ENCODE results near the gene TFAP2A.

Gene TFAP2A

DNA sequence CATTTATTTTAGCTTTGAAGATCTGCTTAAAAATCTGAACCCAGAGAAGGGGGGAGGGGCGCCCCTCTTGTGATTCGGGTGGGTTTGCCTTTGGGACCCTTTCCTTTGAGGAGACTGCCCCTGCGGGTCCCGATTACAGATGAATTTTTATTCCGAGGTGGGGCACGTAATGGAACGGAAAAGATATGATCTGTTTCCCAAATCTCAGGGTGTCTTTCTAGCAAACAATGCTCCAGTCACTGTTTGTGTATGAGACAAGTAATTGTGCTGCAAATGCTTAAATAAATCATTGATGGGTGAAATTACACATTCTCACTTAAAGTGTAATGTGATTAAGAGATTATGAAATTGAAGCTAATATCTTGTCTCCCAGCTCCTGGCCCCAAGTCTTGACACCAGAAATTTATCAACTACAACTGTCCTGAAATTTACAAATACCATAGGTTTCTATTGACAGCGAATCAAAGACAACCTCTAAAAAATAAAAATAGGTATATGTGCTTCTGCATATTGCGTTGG is 30.7 kb downstream of the TFAP2A start:
- DNase-seq (ENCODE audit: low read depth in 1 of 2, low spot score in 1 of 2): no peak

DNA sequence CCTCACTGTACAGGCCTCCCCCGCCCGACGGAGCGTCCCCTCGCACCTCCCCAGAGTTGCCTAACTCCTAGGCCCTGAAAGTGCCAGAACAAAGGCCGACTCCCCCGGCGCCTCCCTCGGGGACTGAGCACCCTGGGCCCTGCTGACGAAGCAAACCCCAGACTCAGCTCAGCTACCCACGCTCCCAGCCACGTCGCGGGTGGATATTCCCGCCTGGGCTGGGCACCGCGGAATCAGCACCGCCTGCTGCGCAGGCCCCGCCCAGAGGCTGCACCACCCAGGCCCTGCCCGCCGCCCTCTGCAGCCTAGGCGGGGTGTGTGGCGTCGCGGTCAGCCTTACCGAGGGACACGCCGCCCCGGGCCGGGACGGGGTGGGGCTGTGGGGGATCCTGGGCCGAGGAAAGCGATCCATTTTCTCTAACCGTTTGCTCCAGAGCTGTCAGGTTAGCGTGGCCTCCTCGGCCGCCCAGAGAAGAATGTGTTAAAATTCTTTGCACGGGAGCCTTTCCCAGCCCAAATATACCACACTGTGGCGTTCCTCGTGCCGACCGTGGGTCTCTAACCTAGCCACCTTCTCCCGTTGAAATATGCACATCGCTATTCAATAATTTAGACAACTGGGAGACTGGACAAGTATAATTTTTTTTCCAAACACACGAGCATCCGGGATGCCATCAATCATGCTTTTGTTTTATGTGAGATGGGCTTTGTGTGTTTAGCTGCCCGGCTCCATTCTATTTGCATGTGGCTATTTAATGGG is 31.4 kb downstream of the TFAP2A start:
- DNase-seq (ENCODE audit: low read depth in 1 of 2, low spot score in 1 of 2): no peak

DNA sequence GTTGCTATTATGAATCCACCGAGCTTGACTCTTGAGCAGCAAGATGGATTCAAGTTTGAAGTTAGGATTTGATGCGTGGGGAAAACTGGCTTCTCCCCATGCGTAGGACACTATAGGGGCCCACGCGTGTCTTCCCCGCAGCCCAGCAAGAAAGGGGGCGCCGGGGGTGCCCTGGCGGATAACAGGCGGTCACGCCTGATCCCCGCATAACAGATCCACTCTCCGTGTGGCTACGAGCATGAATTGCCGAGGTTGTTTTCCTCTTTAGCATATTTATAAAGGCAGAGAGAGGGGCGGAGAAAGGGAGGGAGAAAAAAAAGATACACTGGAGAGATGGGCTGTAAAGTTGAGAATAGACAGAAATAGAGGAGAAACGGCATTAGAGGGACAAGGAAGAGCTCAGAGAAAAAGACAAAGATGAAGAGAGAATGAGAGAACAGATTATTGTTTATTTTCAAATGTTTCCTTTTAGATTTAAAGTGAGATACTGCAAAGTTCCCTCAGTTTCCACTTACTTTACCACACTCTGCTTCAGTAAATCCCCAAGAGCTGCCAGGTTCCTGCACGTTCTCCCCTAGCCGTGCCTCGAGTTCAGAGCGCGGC is 32.0 kb downstream of the TFAP2A start:
- DNase-seq (ENCODE audit: low read depth in 1 of 2, low spot score in 1 of 2): no peak

DNA sequence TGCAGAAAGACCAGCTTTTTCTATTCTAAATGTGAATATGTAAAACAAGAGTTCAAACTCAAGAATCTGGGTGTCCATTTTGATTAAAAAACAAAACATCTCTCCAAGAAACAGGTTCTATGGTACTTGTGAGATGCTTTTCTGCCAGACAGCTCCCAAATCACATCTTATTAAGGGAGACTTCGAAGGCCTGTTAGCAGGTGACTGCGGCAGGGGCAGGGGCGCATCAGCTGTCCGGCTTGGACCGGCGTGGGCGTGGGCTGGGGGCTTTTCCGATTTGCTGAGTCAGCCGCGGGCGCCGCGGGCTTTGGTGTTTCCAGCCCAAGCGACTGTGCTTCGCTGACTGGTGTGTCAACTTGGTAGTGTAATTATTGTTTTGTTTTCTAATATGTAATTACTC is 32.6 kb downstream of the TFAP2A start:
- no peak for DNase-seq (ENCODE audit: low read depth in 1 of 2, low spot score in 1 of 2)

- no peak for DNase-seq (ENCODE audit: low read depth in 1 of 2, low spot score in 1 of 2)
Observed at GRCh38 chr6:10381830-10382208, 33.1 kb downstream of the TFAP2A start.

DNA sequence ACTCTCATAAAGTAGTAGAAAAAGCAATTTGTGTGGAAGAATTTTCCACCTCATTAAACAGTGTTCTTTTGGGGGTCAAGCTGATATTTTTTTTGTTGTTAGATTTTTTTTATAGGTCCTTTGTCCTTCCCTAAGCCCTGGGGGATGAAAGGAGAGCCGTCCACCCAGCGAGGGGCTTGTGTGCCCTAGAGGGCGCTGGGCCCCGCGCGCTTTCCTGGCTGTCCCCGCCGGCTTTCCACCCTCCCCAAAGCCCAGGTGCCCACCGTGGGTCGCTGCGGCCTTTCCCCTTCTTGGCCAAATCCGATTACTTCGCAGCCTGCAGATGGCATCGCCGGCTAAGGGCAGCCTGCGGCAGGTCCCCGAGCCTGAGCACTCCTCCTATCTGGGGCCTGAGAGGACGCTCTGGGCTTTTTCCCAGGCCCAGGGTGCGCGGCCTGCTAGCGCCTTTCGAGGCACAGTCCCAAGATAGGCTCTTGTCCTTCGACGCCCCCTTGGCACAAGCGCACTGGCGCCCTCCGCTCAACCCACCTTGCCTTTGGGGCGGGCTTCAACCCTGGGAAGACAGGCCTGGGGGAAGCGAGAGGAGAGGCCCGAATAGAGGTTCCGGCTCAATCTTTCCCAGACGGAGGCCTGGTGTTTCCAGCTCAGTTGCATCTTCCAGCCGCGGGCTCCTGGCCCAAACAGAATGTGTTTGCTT is 33.6 kb downstream of the TFAP2A start:
- no peak for DNase-seq (ENCODE audit: low read depth in 1 of 2, low spot score in 1 of 2)

DNA sequence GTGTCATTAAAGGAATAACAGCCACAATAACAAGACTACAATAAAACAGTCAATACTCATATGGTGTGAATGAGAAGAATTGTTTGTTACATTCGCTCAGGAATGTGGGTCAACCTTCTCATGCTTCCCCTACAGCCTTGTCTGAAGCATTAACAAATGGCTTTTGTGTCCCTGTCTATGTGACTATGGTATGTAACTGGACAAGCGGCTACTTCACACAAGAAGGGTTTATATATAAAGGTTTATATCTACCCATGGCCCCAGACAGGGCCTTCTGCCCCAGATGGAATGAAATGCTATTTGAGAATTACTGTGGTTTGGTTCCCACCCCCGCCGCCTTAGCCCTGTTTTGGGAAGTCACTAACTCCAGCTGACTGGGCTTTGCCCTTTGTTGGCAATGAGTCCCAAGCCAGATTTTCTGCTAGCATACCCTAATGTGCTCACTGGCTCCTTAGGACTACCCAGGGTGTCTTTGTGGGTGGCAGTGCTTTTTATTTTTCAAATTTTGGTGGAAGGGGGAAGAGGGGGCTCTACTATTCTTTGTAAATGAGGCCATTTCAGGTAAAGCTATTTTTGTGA is 39.4 kb downstream of the TFAP2A start:
- DNase-seq (ENCODE audit: low read depth in 1 of 2, low spot score in 1 of 2): no peak

GRCh38 chr6:10373642-10374359 is 41.1 kb downstream of the TFAP2A start:
- DNase-seq (ENCODE audit: low read depth in 1 of 2, low spot score in 1 of 2): no peak

GRCh38 chr6:10369896-10370295 is 45.0 kb downstream of the TFAP2A start:
- no peak for DNase-seq (ENCODE audit: low read depth in 1 of 2, low spot score in 1 of 2)

GRCh38 chr6:10368861-10369260 is 46.0 kb downstream of the TFAP2A start:
- no peak for DNase-seq (ENCODE audit: low read depth in 1 of 2, low spot score in 1 of 2)

DNA sequence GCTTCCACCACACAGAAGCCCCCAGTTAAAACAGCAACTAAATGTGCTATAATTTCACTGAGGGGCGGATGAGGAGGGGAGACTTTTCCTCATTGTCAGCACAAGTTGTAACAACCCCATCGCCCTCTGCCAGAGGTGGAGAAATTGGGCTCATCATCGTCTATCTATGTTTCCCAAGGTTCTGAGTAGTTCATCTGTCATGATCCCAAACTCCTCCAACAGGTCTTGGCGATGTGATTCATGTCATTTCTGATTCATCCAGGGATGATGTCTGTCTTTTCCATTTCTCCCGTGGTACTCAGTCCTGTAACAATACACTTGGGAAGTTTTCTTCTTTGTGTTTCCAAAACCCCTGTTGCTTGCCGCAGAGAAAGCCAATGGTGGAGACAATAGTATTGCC is 51.0 kb downstream of the TFAP2A start:
- no peak for DNase-seq (ENCODE audit: low read depth in 1 of 2, low spot score in 1 of 2)

GRCh38 chr6:10362300-10362699 is 52.6 kb downstream of the TFAP2A start:
- DNase-seq (ENCODE audit: low read depth in 1 of 2, low spot score in 1 of 2): no peak

DNA sequence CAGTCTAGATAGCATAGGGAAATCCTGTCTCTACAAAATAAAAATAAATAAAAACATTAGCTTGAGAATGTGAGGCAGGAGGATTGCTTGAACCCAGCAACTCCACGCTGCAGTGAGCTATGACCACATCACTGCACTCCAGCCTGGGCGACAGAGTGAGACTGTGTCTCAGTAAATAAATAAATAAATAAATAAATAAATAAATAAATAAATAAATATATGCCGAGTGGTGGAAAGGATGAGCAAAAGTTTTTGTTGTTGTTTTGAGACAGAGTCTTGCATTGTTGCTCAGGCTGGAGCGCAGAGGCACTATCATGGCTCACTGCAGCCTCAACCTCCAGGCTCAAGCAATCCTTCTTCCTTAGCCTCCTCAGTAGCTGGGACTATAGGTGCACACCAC is 53.4 kb downstream of the TFAP2A start:
- DNase-seq (ENCODE audit: low read depth in 1 of 2, low spot score in 1 of 2): no peak

GRCh38 chr6:10359581-10359980 is 55.3 kb downstream of the TFAP2A start:
- DNase-seq (ENCODE audit: low read depth in 1 of 2, low spot score in 1 of 2): no peak

DNA sequence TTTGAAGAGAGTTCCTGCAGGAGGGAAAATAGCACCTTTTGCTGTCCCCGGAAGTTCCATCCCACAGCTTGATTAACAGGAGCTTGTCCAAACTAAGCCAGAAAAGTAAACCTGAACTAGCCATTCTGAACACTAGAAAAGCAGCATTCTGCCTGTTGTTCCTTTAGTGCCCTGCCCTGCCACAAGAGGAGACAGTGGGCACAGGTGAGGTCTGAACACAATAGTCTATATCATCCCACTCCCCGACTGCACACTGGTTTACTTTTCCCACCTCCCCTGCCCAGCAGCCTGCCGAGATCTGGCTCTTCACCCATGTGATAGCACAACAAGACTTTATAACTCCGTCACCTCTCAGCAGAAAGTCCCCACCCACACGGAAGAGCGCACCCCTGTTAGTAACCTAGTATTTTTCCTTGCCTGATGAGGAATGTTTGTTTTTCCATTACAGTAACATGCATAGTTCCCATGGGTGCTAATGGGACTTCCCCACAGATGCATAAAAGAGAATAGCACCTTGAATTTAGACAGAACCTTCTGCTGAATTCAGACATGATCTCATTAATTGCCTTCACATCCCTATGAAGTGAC is 59.7 kb downstream of the TFAP2A start:
- no peak for DNase-seq (ENCODE audit: low read depth in 1 of 2, low spot score in 1 of 2)

GRCh38 chr6:10351791-10352190 is 63.1 kb downstream of the TFAP2A start:
- DNase-seq (ENCODE audit: low read depth in 1 of 2, low spot score in 1 of 2): no peak

DNA sequence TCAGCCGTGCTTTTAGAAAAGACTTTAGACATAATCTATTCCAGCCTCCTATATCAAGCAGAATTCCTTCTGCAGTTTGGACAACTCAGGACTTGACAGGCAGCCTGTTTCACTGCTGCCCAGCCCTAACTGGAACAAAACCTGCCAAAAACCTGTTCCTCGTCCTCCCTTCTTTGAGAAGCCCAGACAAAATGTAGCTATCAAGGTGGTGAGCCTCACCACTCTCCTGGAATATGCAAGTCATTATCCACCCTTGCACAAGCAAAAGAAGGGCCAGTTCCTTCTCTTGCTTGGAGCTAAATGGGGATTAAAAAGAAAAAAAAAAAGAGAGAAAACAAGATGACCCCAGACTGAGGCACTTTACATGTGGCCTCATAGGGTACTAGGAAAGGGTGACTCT is 64.2 kb downstream of the TFAP2A start:
- DNase-seq (ENCODE audit: low read depth in 1 of 2, low spot score in 1 of 2): no peak

DNA sequence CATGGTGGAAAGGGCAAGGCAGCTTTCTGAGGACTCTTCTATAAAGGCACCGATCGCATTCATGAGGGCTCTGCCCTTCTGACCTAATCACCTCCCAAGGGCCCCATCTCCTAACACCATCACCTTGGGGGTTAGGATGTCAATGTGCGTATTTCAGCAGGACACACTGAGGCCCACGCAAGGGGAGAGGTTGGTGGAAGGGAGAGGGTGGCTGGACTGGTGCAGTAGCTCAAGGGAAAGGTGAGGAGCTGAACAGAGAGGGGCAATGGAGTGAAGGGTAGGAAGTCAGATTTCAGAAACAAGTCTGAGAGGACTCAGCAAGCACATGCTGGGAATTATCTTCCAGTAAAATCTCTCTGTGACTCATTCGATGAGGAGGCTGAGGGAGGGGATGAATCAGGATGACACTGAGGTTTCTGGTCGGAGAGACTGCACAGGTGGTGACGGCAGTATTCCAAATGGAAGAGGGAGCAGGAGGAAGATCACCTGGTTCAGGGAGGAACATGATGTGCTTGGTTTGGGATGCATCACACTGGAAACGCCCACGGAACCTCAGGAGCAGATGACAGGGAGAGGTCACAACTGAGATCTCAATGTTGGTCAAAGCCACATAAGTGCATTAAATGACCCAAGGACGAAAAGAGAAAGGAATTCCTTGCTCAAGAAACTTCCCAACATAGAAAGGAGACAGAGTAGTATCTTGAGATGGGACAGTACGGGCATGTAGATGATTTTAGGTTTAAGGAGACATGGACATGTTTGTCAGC is 67.1 kb downstream of the TFAP2A start:
- DNase-seq (ENCODE audit: low read depth in 1 of 2, low spot score in 1 of 2): no peak
